Measurements from ENCODE around the gene CFAP46.

DNA sequence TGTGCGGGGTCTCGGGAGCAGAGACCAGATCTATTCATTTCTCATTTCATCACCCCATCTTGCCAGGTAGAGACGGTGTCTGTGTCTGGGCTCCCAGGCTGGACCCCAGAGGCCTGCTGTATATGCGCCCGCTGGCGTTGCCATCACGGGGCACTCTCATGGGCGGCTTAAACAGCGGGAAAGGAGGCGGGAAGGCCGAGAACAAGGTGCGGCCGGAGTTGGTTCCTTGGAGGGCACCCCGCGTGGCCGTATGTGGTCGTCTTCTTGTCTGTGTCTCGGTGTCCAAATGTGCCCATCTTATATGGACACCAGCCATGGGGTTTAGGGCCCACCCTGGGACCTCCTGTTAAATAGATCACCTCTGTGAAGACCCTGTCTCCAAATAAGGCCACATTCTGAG is 2.1 kb upstream of the CFAP46 start:
- TF ChIP-seq, protein P1, sequence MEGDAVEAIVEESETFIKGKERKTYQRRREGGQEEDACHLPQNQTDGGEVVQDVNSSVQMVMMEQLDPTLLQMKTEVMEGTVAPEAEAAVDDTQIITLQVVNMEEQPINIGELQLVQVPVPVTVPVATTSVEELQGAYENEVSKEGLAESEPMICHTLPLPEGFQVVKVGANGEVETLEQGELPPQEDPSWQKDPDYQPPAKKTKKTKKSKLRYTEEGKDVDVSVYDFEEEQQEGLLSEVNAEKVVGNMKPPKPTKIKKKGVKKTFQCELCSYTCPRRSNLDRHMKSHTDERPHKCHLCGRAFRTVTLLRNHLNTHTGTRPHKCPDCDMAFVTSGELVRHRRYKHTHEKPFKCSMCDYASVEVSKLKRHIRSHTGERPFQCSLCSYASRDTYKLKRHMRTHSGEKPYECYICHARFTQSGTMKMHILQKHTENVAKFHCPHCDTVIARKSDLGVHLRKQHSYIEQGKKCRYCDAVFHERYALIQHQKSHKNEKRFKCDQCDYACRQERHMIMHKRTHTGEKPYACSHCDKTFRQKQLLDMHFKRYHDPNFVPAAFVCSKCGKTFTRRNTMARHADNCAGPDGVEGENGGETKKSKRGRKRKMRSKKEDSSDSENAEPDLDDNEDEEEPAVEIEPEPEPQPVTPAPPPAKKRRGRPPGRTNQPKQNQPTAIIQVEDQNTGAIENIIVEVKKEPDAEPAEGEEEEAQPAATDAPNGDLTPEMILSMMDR (IDR thresholded peaks at IDR 0.05): no peak
- no peak for TF ChIP-seq POLR2A (IDR thresholded peaks at IDR 0.05)

Measured in Peyer's patch (tissue), 4 donors.